ENCODE data around the gene LIPT2. TPM values are rescaled to one million over a fixed set of nuclear protein-coding genes. Genes with fewer than 3 reads are reported as not detected.

Gene LIPT2
- polyA plus RNA-seq, 1 donor, result 12.3 TPM

DNA sequence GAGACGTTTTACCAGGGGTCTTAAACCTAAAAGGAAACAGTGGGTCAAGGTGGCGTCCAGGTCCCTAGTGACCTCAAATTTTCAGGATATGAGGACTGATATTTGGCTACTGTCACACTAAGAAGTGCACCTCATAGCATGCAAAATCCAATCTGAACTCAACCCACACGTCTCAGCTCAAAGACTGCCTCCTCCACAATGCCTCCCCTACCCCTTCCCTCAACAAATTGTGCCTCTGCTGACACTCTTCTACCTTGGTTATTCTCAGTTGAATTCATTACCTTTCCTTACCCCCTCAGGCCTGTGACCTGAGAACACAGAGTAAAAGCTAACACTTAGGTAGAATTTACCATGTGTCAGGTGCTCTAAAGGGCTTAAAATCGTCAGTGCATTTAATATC lies 12.4 kb upstream of the LIPT2 start:
- DNase-seq, result no peak

DNA sequence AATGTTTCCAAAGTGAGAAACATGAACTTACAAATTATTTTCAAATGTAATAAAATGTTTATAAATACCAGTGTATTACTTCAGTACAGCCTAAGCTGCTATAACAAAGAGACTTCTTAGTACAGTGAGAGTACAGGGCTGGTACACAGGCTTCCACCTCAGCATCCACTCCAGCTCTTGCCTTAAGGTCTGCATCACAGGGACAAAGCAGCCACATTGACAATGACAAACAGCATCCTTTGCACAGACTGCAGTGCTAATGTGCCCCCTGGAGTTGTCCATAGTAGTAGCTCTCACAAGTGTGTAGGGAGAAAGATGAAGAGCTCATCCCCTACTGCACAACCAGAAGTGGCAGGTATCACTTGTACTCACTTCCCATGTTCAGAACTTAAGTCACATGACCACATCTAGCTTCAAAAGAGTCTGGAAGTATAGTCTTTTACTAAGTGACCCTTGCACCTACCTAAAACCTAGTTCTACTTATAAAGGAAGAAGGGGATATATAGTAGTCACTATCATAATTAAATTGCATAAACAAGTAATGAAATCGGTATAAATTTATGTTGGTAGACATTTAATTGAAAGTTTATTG lies 10.7 kb upstream of the LIPT2 start:
- DNase-seq, result no peak

DNA sequence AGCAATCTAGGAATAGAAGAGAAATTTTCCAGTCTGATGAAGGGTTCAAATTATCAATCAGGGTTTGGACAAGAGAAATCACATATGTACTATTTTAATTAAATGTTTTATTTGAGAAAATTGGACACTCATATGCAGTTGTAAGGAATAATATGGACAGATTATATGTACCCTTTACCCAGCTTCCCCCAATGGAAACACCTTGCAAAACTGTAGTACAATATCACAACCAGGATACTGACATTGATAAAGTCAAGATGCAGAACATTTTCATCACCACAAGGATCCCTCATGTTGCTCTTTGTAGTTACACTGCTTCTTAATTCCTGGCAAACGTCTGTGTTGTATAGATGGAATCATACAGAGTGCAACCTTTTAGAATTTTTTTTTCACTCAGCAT lies 1.4 kb upstream of the LIPT2 start:
- no peak for DNase-seq

DNA sequence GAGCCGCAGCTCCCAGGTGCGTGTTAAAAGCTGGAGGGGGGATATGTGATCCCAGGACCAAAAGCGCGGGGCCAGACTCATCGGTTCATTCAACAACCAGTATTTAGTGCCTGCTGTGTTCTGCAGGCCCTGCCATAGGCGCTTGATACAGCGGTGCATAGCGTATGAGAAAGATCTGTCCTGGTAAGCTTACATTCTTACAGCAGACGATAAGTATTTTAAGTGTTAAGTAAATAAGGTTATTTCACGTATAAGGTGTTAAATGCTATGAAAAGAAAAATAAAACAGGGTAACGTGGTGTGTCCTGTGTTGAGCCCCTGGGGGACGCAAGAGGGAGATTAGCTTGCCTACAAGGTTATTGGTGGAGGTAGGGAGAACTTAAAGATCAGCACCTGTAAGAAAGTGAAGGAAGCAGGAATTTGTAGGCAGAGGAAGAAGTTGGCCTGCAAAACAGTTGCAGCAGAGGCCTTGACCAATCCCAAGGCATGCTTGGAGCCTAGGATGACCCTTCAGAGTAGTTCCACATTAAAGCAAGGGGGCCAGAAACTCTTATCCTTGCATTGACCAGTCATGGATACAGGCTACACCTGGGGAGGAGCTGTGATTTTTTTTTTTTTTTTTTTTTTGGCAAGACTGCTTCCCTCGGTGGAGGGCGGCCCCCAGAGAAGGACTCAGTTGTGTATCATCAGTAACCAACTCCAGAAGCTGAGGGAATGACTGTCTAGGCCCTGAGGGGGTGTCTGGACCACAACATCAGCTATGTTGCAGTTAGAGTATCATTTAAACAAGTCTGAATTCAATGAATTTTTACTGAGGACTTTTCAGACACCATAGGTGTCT lies 487 bp upstream of the LIPT2 start:
- no peak for DNase-seq

GRCh38 chr11:74492084-74492483 lies 1.4 kb downstream of the LIPT2 start:
- no peak for DNase-seq

- DNase-seq, result no peak
Measured at GRCh38 chr11:74490941-74491340, 2.6 kb downstream of the LIPT2 start.

DNA sequence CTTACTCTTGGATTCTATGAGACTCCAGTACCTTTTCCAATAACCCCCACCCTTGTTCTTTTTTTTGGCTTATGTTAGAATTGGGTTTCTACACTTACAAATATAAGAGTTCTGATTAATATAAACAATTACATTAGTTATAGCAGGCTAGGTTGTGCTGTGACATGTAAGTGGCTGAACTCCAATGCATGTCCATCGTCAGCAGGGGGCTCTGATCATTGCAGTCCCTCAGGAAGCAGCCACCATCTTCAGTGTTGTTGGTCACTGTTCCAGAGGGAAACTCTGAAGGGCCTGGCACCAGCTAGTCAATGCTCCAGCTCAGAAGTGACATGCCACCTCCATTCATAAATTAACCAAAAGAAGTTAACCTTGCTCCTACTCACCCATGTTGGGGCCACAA lies 5.6 kb downstream of the LIPT2 start:
- no peak for DNase-seq

- no peak for DNase-seq
Measured at GRCh38 chr11:74485868-74486267, 7.7 kb downstream of the LIPT2 start.

GRCh38 chr11:74480688-74481417 lies 12.7 kb downstream of the LIPT2 start:
- no peak for DNase-seq

GRCh38 chr11:74479732-74480123 lies 13.8 kb downstream of the LIPT2 start:
- DNase-seq, result no peak

- DNase-seq, result no peak
Measured at GRCh38 chr11:74478877-74479731, 14.4 kb downstream of the LIPT2 start.

DNA sequence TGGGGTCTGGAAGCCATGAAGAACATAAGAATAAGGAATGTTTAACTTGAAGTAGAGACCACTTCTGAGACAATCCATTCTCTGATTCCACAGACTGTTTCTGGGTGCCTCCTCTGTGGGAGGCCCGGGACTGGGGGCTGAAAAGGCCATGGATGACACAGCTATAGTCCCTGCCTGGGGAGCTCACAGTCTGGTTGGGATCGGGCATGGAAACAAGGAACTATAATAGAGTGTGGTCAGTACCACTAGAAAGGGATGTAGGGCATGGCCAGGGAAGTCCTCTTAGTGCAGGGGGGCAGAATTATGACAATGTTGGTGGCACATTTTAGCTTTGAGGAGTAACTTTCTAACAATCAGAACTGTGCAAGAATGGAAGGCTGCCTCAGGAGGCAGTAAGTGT lies 17.0 kb downstream of the LIPT2 start:
- no peak for DNase-seq

DNA sequence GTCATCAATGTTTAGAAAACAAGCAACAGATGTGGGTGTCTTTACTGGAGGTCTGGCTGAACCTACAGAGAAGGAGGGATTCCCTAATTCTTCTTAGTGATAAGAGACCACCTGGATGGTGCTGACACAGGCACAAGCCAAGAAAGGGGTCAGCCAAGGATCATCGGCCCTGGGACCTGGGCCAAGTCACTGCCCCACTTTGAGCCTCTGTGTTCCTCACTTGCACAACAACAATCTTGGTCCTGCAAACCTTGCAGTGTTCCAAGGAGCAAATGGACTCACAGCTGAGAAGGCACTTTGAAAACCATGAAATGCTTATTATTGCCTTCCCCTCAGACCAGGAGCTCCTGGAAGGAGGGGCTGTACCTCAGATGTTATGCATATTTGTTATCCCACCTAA lies 19.2 kb downstream of the LIPT2 start:
- DNase-seq, result no peak

DNA sequence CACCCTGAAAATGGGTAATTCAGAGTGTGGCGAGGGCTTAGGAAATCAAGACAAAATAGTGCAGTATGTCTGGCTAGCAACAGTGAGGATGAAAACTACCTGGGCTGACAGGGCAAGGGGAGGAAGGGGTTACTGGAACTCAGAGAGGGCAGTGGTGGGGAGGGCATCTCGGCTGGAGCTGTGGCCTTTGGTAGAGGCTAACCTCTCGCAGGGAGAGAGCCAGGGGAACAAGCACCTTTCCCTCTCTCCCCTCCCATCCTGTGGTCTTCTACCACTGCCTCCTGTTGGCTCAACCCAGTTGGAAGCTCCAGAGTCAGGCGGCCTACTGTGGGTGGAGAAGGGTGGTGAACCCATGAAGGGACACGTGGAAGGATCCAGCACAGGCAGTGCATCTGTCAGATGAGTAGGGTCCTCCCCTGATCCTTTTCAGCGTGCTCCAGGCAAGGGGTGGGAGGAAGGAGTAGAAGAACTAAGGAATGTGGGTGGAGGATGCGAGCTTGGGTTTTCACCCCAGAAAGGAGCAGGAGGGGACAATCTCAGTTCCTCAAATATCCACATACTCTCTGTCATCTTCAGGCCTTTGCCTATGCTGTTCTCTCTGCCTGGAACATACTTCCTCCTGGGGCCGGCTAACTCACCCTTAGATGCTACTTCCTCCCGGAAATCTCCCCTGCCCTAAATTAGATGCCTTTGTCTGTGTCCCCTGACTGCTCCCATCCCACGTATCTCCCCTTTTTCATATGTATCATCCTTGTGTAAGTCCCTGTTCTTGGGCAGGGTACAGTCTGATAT lies 19.9 kb downstream of the LIPT2 start:
- DNase-seq, result no peak

GRCh38 chr11:74471668-74472429 lies 21.7 kb downstream of the LIPT2 start:
- no peak for DNase-seq

- DNase-seq, result no peak
Measured at GRCh38 chr11:74471037-74471436, 22.5 kb downstream of the LIPT2 start.

GRCh38 chr11:74470526-74470925 lies 23.0 kb downstream of the LIPT2 start:
- no peak for DNase-seq

GRCh38 chr11:74468936-74469335 lies 24.6 kb downstream of the LIPT2 start:
- DNase-seq, result no peak

DNA sequence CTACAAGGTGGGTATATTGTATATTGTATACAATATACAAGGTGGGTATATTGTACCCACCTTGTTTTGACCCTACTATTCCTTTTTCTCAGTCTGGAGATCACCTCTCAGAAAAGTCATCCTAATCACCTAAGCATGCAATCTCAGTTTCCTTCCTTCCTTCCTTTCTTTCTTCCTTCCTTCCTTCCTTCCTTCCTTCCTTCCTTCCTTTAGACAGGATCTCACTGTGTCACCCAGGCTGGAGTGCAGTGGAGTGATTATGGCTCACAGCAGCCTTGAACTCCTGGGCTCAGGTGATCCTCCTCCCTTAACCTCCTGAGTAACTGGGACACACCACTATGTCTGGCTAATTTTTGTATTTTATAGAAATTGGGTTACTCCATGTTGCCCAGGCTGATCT lies 25.0 kb downstream of the LIPT2 start:
- no peak for DNase-seq

- DNase-seq, result no peak
Measured at GRCh38 chr11:74468058-74468457, 25.5 kb downstream of the LIPT2 start.

Measured in left kidney (tissue), 2 donors.